Diencephalon (tissue), 1 donor: ENCODE data around the gene GPS2. TPM values are rescaled to one million over a fixed set of nuclear protein-coding genes. Genes with fewer than 3 reads are reported as not detected.

ENCODE experiments used
- small RNA-seq: library from RNA; depleted of rRNA; stranded (forward); fragments of <200 nt; gene quantifications from one replicate; pipeline ENCODE3, GENCODE V24; 2014
- total RNA-seq: library from RNA; depleted of rRNA; stranded (reverse); fragments of >200 nt; gene quantifications from one replicate; pipeline ENCODE4 v1.2.3, GENCODE V29; 2014

The GPS2 gene, protein sequence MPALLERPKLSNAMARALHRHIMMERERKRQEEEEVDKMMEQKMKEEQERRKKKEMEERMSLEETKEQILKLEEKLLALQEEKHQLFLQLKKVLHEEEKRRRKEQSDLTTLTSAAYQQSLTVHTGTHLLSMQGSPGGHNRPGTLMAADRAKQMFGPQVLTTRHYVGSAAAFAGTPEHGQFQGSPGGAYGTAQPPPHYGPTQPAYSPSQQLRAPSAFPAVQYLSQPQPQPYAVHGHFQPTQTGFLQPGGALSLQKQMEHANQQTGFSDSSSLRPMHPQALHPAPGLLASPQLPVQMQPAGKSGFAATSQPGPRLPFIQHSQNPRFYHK
- total RNA-seq: 38.5 TPM

DNA sequence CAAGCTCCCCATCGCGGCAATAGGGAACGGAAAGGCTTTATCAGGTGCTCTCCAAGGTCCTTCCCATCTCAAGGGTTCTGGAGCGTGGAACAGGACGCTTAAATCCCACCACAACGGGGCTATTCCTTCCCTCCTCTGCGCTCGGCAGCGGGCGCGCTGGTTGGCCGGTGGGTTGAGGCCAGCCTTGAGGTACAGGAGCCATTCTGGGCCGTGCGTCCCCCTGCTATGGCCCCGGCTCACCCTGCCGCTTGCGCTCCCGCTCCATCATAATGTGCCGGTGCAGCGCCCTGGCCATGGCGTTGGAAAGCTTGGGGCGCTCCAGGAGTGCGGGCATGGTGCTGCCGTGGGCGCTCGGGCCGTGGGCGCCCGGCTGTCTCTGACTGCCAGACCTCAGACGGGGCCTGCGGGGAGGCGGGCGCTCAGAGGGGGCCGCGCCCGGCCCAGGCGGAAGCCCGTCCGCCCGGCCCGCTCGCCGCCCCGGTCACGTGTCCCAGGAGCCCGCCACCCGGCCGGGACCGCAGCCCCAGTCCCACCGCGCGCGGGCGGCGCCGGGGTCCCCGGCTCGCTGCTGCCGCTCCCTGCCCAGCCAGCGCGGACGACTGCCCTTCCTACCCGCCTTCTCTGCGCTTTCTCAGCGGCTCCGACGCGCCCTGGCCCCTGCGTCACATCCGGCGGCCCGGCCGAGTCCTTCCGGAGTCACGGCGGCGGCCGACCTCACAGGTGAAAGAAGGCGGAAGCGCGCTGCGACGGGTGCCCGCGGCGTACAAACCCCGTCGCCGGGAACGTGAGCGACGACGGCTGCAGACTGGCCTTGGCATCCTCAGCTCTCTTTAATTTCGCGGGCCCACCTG, at the start of gene GPS2:
Gene GPS2, minus strand, starts transcription at position 642 of the 851 bp plus-strand sequence. Its CDS starts 308 bp downstream, at position 334.

DNA sequence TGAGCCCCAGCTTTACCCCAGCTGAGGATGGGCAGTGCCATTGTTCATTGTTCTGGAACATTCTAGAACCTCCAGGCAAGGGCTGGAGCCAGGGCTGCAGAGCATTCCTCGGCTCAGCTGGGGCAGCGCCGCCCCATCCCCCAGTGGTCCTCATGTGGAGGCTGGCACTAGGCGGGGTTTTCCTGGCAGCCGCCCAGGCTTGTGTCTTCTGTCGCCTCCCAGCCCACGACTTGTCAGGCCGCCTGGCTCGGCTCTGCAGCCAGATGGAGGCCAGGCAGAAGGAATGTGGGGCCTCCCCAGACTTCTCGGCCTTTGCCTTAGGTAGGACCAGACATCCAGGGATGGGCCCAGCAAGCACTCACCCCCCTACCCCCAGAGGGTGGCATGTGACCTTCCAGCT, 39.9 kb upstream of the GPS2 start, which contains the start of gene TMEM95:
Gene TMEM95, plus strand, starts transcription at position 104 of the 400 bp plus-strand sequence. Its CDS starts 49 bp downstream, at position 153.

DNA sequence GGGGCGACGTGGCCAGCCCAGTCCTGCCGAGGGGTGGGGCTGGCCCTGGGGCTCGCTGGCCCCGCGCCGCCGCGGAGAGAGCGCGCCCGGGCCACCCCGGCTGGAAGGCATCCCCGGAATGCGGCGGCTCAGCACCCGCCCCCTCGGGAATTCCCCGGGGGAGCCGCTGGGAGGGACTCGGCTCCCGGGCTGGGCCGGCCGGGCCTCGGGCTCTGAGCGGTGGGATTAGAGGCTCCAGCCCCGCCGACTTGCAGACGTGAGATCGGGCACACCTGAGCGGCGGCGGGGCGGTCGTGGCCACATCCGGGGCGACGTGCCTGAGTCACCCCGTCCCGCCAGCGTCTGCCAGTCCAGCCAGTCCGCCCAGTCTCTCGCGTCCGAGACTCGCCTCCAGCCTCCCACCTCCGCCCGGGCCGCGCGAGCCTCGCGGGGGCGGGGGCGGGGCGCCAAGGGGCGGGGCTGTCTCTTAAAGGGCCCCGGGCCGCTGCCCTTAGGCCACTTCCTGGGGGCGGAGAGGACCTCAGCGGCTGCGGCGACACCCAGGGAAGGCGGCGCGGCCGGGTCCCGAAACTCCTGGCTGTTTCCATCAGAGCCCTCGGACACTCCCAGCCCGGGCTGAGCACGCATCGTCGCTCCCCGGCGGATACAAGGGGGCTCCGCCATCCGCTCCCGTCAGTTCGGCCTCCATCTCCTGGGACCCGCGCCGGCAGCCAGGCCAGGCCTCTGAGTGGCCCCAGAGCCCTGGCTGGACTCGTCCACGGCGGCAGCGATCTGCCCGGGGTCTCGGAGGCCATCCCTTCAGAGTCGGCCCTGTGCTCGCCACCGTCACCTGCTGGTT, 36.7 kb upstream of the GPS2 start, which contains the start of gene KCTD11:
Gene KCTD11, plus strand, starts transcription at position 498 of the 838 bp plus-strand sequence.

DNA sequence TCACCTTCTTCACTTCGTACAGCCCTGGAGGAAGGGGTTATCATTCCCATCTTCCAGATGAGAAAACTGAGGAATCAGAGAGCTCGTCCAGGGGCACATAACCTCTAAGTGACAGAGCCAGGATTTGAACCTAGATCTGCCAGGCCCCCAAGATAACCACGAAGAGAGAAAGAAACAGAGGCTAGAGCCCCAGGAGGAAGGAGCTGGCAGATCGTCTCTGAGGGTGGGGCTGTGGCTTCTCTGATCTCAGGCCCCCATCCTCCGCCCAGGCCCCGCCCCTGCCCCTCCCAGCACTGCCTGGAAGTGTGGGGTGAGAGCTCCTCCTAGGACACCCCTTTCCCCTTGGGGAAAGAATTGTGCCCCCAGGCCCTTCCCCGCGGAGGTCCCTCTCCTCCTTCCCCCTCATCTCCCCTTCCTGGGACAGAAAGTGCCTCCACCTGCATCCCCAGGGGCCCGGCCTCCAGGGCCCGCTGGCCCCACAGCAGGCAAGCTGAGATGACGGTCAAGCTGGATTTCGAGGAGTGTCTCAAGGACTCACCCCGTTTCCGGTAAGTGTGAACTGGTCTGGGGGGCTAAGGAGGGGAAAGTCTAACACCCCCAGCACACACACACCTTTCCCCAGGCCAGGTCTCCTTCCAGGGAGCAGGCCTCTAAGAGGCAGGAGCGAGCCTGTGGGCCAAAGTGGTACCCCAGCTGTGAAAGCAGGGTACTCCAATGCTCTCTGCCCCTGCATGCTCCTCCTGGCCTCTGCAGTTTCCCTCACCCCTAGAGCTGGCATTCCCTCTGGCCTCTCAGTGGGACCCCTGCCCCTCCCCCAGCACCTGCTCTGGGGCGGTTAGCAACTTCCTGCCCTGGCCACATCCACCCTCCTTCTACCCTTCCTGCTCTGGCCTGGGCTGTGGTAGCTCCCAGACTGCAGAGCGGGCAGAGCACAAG, 21.3 kb upstream of the GPS2 start, which contains the start of gene ACAP1:
Gene ACAP1, plus strand, starts transcription at position 290 of the 936 bp plus-strand sequence. Its CDS starts 206 bp downstream, at position 496.

DNA sequence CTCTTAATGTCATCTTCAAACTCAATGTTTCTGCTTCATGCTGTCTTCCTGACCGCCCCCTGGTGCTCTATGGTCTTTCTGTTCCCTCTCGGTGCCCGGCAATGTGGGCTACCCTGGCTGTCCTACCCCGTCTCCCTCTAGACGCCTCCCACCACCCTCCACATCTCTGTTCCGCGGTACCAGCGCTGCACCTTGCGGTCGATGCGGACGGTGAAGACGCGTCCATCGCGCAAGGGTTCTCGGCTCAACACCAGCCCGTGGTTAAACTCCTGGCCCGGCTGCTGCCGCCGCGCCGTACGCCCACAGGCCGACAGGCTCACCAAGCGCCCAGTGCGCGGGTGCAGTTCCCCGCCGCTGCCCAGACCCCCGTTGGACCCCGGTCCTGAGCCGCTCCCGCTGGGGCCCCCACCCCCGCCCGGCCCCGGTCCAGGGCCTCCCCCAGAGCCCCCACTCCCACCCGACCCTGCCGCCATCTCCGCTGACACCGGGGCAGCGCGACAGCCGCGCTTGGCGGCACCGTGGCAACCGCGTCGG, 13.7 kb upstream of the GPS2 start, which contains the start of gene NEURL4:
Gene NEURL4, minus strand, starts transcription at position 496 of the 534 bp plus-strand sequence. Its CDS starts 23 bp downstream, at position 473.

DNA sequence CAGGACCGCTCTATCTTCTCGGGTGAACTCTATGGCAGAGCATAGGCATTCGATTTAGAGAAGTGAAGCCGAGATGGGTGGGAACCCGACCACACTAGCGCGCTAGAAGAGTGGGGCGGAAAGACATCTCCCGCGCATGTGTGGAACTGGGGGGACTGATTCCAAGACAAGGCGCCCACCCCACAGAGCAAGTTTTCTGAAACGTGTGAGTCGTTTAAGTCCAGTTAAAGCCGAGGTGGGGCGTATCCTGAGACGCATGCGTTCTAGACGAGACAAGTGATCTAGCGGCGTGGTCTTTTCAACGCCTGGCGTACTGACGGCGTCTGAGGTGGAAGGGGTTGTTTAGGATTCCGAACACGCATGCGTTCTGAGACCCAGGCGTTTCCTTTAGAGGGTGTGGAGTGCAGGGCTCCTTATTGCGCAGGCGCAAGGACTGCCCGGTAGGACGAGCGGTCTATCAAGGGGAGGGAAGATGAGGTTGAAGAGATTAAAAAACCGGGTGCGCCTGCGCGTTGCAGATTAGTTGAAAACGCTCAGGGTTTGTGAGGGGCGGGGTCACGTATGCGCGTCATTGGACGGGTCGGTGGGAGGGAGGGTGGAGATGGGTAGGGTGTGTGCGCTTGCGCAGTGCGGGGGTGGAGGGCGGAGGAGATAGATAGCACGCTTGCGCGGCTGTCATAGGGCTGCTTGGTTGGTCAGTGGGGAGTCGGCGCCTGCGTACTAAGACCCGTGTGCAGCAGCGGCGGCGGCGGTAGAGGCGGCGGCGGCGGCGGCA, 8.1 kb downstream of the GPS2 start, which contains the start of gene EIF5A:
Gene EIF5A, plus strand, starts transcription at position 718 of the 775 bp plus-strand sequence. CDS start 2,008 bp downstream, outside the sequence.

DNA sequence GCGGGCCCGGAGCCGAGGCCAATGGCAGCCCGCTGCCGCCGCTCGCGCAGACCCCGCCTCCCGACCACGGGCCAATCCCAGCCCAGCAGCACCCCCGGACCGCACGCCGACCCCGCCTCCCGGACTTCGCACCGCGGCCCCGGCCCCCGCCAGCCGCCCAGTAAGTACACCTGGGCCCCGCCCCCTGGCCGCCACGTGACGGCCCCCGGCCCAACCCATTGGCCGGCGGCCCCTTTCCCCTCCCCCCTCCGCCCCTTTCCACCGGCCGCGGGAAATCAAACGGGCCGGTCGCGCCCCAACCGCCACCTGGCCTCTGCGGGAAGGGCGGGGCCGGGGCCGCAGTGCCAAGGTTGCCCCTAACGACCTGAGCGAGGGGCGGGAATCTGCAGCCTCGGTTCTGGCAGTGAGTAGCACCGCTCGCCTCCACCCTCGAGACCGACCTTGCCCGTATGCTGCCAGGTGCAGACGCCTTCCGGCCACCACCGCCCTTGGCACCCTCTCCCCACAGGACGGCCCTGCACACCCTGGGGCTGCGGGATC, 20.5 kb downstream of the GPS2 start, which contains the start of gene YBX2:
Gene YBX2, minus strand, starts transcription at position 26 of the 540 bp plus-strand sequence. CDS start 139 bp downstream, outside the sequence.

DNA sequence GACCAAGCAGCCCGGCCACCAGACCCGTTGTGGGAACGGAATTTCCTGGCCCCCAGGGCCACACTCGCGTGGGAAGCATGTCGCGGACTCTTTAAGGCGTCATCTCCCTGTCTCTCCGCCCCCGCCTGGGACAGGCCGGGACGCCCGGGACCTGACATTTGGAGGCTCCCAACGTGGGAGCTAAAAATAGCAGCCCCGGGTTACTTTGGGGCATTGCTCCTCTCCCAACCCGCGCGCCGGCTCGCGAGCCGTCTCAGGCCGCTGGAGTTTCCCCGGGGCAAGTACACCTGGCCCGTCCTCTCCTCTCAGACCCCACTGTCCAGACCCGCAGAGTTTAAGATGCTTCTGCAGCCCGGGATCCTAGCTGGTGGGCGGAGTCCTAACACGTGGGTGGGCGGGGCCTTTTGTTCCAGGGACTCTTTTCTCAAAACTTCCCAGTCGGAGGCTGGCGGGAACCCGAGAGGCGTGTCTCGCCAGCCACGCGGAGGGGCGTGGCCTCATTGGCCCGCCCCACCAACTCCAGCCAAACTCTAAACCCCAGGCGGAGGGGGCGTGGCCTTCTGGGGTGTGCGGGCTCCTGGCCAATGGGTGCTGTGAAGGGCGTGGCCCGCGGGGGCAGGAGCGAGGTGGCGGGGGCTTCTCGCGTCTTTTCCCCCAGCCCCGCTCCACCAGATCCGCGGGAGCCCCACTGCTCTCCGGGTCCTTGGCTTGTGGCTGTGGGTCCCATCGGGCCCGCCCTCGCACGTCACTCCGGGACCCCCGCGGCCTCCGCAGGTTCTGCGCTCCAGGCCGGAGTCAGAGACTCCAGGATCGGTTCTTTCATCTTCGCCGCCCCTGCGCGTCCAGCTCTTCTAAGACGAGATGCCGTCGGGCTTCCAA, 33.8 kb downstream of the GPS2 start, which contains the start of gene SLC2A4:
Gene SLC2A4, plus strand, starts transcription at position 645 of the 879 bp plus-strand sequence. Its CDS starts 217 bp downstream, at position 862.

Small RNA genes within 50 kb of the gene (small RNA-seq; reads per million reads assigned to genes)
- gene AC026954.2 (not detected), gene RF00019 (not detected)

Other genes starting within 250 kb of the GPS2 start
- not detected for gene CLEC10A, start 235.1 kb downstream of the GPS2 start, total RNA-seq
- gene ASGR2, start 200.5 kb downstream of the GPS2 start, total RNA-seq: not detected
- gene ASGR1, start 136.0 kb downstream of the GPS2 start, total RNA-seq: 20.1 TPM
- gene DLG4, start 95.5 kb downstream of the GPS2 start, total RNA-seq: 136 TPM
- gene ACADVL, start 95.4 kb downstream of the GPS2 start, total RNA-seq: 97.6 TPM
- 56.1 TPM for gene DVL2, start 80.8 kb downstream of the GPS2 start, total RNA-seq
- gene PHF23, start 75.9 kb downstream of the GPS2 start, total RNA-seq: 28.6 TPM
- gene GABARAP, start 72.9 kb downstream of the GPS2 start, total RNA-seq: 167 TPM
- gene CTDNEP1, start 63.6 kb downstream of the GPS2 start, total RNA-seq: 40.1 TPM
- 29.5 TPM for gene ELP5, start 63.1 kb downstream of the GPS2 start, total RNA-seq
- gene CLDN7, start 52.9 kb downstream of the GPS2 start, total RNA-seq: 0.92 TPM
- 0.23 TPM for gene SLC2A4, start 33.6 kb downstream of the GPS2 start, total RNA-seq
- gene YBX2, start 20.7 kb downstream of the GPS2 start, total RNA-seq: 1.4 TPM
- 168 TPM for gene EIF5A, start 7.7 kb downstream of the GPS2 start, total RNA-seq
- gene NEURL4, start 14.0 kb upstream of the GPS2 start, total RNA-seq: 44.3 TPM
- gene ACAP1, start 21.2 kb upstream of the GPS2 start, total RNA-seq: 0.23 TPM
- gene KCTD11, start 36.8 kb upstream of the GPS2 start, total RNA-seq: 4.6 TPM
- gene TMEM95, start 39.8 kb upstream of the GPS2 start, total RNA-seq: not detected
- 1.4 TPM for gene TNK1, start 65.7 kb upstream of the GPS2 start, total RNA-seq
- 9.2 TPM for gene PLSCR3, start 79.2 kb upstream of the GPS2 start, total RNA-seq
- gene TMEM256, start 88.7 kb upstream of the GPS2 start, total RNA-seq: 63.7 TPM
- gene NLGN2, start 92.5 kb upstream of the GPS2 start, total RNA-seq: 19.1 TPM
- gene SPEM1, start 105.0 kb upstream of the GPS2 start, total RNA-seq: not detected
- gene SPEM2, start 110.3 kb upstream of the GPS2 start, total RNA-seq: not detected
- not detected for gene SPEM3, start 113.5 kb upstream of the GPS2 start, total RNA-seq
- 1.4 TPM for gene TMEM102, start 120.1 kb upstream of the GPS2 start, total RNA-seq
- gene FGF11, start 124.2 kb upstream of the GPS2 start, total RNA-seq: 9.0 TPM
- 19.1 TPM for gene CHRNB1, start 129.7 kb upstream of the GPS2 start, total RNA-seq
- gene ZBTB4, start 164.3 kb upstream of the GPS2 start, total RNA-seq: 25.6 TPM
- not detected for gene SLC35G6, start 166.1 kb upstream of the GPS2 start, total RNA-seq
- 65.7 TPM for gene POLR2A, start 169.0 kb upstream of the GPS2 start, total RNA-seq
- 4.8 TPM for gene TNFSF12, start 233.7 kb upstream of the GPS2 start, total RNA-seq
- gene TNFSF13, start 243.4 kb upstream of the GPS2 start, total RNA-seq: 1.6 TPM
- 76.6 TPM for gene SENP3, start 246.6 kb upstream of the GPS2 start, total RNA-seq